Vagina (tissue), 2 donors: ENCODE data around the gene ORM1.
"Not testable (repeated sequence)": the region's sequence is repeated elsewhere in the genome, so short reads cannot be mapped to it uniquely, and the experiment has no call there.

Experiments
- POLR2A ChIP-seq, 2 donors: fragments of 450-650 bp; IDR thresholded peaks; one replicate each; pipeline ENCODE4 v1.6.1; 2017; ENCODE audit warnings: antibody characterized with exemption in 2 of 2, mild to moderate bottlenecking in 2 of 2, moderate library complexity in 2 of 2
- POLR2AphosphoS5 ChIP-seq, 2 donors: sonication (generic); formaldehyde crosslinking; IDR thresholded peaks; one replicate each; pipeline ENCODE4 v1.9.0; 2017; ENCODE audit warnings: antibody characterized with exemption in 2 of 2, mild to moderate bottlenecking in 2 of 2, low read depth in 1 of 2; ENCODE audit not compliant: insufficient read depth in 1 of 2
- TF ChIP-seq, protein P1 (sequence below), 3 experiments: fragments of 450-650 bp in 2 of 3; fragments of 200-600 bp in 1 of 3; sonication (generic) in 1 of 3; IDR thresholded peaks; one replicate each; pipeline ENCODE4 v1.5.1; 2017 to 2019; ENCODE audit warnings: antibody characterized with exemption in 3 of 3, mild to moderate bottlenecking in 2 of 3, moderate library complexity in 2 of 3

GRCh38 chr9:114328937-114329624, 6.2 kb downstream of the ORM1 start:
- TF ChIP-seq, protein P1, sequence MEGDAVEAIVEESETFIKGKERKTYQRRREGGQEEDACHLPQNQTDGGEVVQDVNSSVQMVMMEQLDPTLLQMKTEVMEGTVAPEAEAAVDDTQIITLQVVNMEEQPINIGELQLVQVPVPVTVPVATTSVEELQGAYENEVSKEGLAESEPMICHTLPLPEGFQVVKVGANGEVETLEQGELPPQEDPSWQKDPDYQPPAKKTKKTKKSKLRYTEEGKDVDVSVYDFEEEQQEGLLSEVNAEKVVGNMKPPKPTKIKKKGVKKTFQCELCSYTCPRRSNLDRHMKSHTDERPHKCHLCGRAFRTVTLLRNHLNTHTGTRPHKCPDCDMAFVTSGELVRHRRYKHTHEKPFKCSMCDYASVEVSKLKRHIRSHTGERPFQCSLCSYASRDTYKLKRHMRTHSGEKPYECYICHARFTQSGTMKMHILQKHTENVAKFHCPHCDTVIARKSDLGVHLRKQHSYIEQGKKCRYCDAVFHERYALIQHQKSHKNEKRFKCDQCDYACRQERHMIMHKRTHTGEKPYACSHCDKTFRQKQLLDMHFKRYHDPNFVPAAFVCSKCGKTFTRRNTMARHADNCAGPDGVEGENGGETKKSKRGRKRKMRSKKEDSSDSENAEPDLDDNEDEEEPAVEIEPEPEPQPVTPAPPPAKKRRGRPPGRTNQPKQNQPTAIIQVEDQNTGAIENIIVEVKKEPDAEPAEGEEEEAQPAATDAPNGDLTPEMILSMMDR (IDR thresholded peaks at IDR 0.05) = not testable (repeated sequence)
- not testable (repeated sequence) for TF ChIP-seq POLR2AphosphoS5 (IDR thresholded peaks at IDR 0.05; ENCODE audit: insufficient read depth in 1 of 2, low read depth in 1 of 2); POLR2A (IDR thresholded peaks at IDR 0.05)
